ENCODE measurements around the gene PI4KB.

The PI4KB gene

DNA sequence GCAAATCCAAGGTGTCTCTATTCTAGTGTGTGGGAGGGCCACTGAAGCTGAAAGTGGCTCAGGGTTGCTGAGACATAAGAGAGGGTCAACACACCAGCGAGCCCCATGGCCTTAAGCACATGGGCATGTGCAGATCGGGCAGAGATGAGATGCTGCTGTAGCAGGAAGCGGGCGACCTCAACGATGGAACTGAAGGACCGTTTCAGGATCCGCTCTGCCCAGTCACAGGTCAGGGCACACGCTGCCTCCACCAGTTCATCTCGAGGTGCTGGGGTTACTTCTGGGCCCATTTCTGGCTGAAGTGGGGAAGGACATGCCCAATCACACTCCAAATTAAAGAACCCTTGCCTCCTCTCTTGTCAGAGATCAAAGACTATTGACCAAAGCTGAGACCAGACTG lies 16.4 kb upstream of the PI4KB start:
- TF ChIP-seq, protein P1, sequence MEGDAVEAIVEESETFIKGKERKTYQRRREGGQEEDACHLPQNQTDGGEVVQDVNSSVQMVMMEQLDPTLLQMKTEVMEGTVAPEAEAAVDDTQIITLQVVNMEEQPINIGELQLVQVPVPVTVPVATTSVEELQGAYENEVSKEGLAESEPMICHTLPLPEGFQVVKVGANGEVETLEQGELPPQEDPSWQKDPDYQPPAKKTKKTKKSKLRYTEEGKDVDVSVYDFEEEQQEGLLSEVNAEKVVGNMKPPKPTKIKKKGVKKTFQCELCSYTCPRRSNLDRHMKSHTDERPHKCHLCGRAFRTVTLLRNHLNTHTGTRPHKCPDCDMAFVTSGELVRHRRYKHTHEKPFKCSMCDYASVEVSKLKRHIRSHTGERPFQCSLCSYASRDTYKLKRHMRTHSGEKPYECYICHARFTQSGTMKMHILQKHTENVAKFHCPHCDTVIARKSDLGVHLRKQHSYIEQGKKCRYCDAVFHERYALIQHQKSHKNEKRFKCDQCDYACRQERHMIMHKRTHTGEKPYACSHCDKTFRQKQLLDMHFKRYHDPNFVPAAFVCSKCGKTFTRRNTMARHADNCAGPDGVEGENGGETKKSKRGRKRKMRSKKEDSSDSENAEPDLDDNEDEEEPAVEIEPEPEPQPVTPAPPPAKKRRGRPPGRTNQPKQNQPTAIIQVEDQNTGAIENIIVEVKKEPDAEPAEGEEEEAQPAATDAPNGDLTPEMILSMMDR (IDR thresholded peaks at IDR 0.05) = no peak
- TF ChIP-seq ZFX (IDR thresholded peaks at IDR 0.05; ENCODE audit: borderline replicate concordance) = no peak
- no peak overlapping the region for H3K27ac ChIP-seq

DNA sequence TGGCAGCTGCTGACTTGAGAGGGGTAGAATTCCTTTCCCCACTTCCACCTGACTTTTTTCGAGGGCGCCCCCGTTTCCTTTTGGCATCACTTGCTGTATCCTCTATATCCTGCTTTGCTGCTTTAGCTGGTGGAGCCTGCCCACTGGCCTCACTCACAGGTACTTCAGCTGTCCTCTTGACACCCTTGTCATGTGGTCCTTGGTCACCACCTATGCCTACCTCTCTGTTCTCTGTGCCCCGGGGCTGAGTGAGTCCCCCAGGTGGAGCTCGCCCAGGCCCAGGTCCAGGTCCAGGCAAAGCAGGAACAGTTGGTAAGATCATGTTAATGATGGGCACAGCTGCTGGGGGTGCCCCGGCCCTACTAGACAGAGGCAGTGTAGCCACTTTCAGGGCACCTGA lies 15.4 kb upstream of the PI4KB start:
- no peak overlapping the region for H3K27ac ChIP-seq
- TF ChIP-seq, protein P1 (IDR thresholded peaks at IDR 0.05) = no peak
- no peak for TF ChIP-seq ZFX (IDR thresholded peaks at IDR 0.05; ENCODE audit: borderline replicate concordance)

DNA sequence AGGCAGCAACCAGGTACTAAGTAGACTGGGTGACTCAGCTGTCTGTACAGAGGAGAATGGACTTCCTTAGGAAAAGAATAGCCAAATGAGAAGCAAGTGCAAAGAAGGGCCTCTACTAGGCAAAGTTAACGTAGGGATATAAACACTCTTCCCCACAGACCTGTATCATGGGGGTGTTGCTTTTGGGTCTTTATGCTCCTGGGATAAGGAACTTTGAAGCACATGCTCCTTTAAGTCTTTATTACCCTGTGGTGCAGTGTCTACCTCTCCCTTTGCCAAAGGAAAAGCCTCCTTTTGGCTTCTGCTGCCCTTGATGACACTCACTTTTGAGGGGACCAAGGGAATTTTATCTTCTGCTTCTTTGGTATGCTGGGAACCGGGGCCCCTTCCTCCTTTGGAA lies 14.8 kb upstream of the PI4KB start:
- H3K27ac ChIP-seq = no peak overlapping the region
- TF ChIP-seq, protein P1 (IDR thresholded peaks at IDR 0.05) = no peak

DNA sequence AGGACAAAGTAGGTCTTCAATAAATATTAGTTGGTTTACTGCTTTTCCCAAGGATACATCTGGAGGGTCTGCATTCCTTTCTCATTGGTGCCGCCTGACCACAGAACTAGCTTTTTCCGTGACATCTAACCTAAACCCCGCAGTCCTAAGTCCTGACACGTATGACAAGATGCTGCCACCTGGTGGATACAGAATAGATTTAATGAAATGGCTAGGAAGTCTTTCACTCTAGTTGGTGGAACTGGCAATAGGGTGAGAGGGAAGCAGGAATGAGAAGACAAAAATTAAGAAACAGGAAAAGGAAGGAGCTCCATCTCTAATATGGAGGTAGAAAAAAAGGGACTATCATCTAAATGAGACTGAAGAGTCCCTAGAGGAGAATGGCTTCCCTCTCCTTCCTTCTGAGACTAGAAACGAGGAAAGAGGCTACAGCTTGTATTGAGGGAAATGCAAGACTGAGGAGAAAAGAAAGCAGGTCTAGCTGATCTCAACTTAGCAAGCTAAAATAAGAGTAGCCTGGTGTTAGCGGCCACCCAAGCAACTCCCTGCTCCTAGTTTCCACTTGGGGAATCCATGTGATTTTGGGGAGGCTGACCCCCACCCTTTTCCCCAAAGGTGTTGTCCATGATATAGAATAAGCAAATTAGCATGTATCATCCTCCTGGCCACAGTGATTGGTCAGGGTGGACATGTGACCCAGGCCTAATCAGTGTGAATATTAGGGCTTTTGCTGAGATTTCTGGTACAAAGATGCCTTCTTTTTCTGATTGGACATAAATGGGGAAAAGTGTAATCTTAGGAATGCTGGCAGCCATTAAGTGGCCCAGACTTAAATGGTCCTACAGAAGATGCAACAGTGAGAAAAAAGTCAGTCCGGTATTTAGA lies 13.9 kb upstream of the PI4KB start:
- H3K27ac ChIP-seq = no peak overlapping the region; the same call in 1 of the 2 replicates
- TF ChIP-seq ZFX (IDR thresholded peaks at IDR 0.05; ENCODE audit: borderline replicate concordance) = no peak
- TF ChIP-seq, protein P1 (IDR thresholded peaks at IDR 0.05) = peak; percentile 97

DNA sequence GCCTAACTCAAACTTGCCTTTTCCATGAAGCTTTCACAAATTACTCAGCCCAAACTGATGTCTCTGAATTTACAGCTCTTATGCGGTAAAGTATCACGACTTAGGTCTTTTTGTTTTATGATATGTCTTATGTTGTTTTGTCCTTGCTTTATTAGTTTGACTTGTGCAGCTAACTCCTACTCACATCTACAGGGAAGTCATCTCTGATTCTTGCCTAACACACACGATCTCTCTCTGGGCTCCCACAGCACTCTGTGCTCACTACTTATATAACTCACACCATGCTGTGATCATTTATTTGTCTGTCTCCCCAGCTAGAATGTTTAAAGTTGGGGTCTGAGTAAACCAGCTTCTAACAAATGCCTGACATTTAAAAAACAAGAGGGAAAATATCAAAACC lies 9.3 kb upstream of the PI4KB start:
- TF ChIP-seq, protein P1 (IDR thresholded peaks at IDR 0.05) = no peak
- no peak for TF ChIP-seq ZFX (IDR thresholded peaks at IDR 0.05; ENCODE audit: borderline replicate concordance)
- H3K27ac ChIP-seq = no peak overlapping the region

DNA sequence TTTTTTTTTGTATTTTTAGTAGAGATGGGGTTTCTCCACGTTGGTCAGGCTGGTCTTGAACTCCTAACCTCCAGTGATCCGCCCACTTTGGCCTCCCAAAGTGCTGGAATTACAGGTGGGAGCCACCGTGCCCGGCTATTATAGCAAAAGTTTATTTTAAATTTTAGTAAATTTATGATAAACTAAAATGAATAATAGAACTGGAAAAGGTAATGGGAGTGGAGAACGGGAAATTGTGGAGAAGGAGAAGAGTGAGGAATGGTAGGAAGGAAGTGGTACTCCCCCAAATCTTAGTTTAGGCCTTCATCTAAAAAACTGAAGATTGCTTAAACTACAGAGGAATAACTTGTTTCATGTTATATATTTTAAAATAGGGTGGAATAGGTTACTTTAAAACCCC lies 7.6 kb upstream of the PI4KB start:
- TF ChIP-seq, protein P1 (IDR thresholded peaks at IDR 0.05) = no peak
- no peak for TF ChIP-seq ZFX (IDR thresholded peaks at IDR 0.05; ENCODE audit: borderline replicate concordance)
- no peak overlapping the region for H3K27ac ChIP-seq

DNA sequence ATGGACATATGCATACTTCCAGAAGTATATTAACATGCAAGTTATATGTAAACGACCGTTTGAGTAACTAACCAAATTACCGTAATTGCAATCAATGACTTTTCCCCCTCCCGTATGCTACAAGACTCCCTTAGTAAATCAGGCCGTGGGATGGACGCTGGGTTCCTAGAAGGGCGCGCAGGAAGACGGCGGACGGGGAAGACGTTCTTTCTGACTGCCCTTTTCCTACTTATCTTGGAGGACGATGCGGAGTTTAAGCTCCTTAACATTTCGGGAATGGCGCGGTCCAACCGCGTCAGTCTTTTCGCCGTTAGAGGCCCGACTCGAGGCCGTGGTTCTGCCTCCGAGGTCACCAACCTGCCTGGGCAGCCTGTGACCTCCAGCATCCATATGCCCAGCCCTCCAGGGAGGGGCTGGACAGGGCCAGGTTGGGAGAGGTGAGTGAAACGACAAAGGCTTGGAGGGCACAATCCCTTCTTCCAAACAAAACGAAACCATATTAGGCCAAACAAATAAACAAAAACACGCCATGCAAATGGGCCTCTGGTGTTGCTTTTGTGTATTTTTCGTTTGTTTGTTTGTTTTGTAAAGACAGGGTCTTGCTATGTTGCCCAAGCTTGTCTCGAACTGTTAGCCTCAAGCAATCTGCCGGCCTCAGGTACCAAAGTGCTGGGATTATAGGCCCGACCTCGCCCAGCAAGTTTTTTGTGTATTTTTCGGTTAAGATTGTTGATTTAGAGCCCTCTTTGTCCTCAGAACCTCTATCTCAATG lies 873 bp upstream of the PI4KB start:
- TF ChIP-seq, protein P1 (IDR thresholded peaks at IDR 0.05) = no peak
- no peak for TF ChIP-seq ZFX (IDR thresholded peaks at IDR 0.05; ENCODE audit: borderline replicate concordance)
- peak overlapping the region; percentile 91 for H3K27ac ChIP-seq

Measured in 22Rv1 (cell line).